Smooth muscle cell (in vitro differentiated cells): Measurements from ENCODE around the gene FCHO2. TPM values are rescaled to one million over a fixed set of nuclear protein-coding genes. Genes with fewer than 3 reads are reported as not detected.
A peak's percentile ranks its signal among the peaks of the same experiment; 100 is the strongest.

ENCODE experiments used
- DNase-seq: peaks from one replicate; lab custom pipeline; 2025; ENCODE audit not compliant: unreplicated experiment; lab: John Stamatoyannopoulos, UW
- H2AFZ ChIP-seq: fragments of 200-600 bp; sonication (generic); 2 replicates; pipeline ENCODE4 v1.6.0; 2016; ENCODE audit warnings: antibody characterized with exemption, low read depth, mild to moderate bottlenecking
- H3F3A ChIP-seq: fragments of 200-600 bp; sonication (generic); 2 replicates; pipeline ENCODE4 v1.6.0; 2017; ENCODE audit warnings: antibody characterized with exemption, low read depth
- H3K27ac ChIP-seq: fragments of 200-600 bp; sonication (generic); 2 replicates; pipeline ENCODE4 v1.5.1; 2016; ENCODE audit warnings: low read depth, mild to moderate bottlenecking
- H3K27me3 ChIP-seq: fragments of 200-600 bp; sonication (generic); 2 replicates; pipeline ENCODE4 v1.6.1; 2016; ENCODE audit warnings: low read depth, mild to moderate bottlenecking
- H3K36me3 ChIP-seq: fragments of 200-600 bp; sonication (generic); 2 replicates; pipeline ENCODE4 v1.5.1; 2016; ENCODE audit warnings: low read depth
- H3K4me1 ChIP-seq: fragments of 200-600 bp; sonication (generic); 2 replicates; pipeline ENCODE4 v1.5.1; 2016; ENCODE audit warnings: low read depth
- H3K4me2 ChIP-seq: fragments of 200-600 bp; sonication (generic); 2 replicates; pipeline ENCODE4 v1.6.0; 2016; ENCODE audit warnings: mild to moderate bottlenecking
- H3K4me3 ChIP-seq: fragments of 200-600 bp; sonication (generic); 2 replicates; pipeline ENCODE4 v1.5.1; 2016; ENCODE audit warnings: mild to moderate bottlenecking
- H3K79me2 ChIP-seq: fragments of 200-600 bp; sonication (generic); 2 replicates; pipeline ENCODE4 v1.6.0; 2016; ENCODE audit warnings: low read depth, mild to moderate bottlenecking
- H3K9ac ChIP-seq: fragments of 200-600 bp; sonication (generic); 2 replicates; pipeline ENCODE4 v1.6.0; 2016; ENCODE audit warnings: low read depth
- H3K9me3 ChIP-seq: fragments of 200-600 bp; sonication (generic); replicated peaks from 2 replicates; pipeline ENCODE4 v1.5.1; 2016; ENCODE audit warnings: low read depth
- H4K20me1 ChIP-seq: fragments of 200-600 bp; sonication (generic); 2 replicates; pipeline ENCODE4 v1.6.0; 2016; ENCODE audit warnings: low read depth
- WGBS: methylation state at CpG from one replicate; pipeline ENCODE4 v1.1.7; 2016; ENCODE audit warnings: low lambda C conversion rate; 5-methylcytosine and 5-hydroxymethylcytosine counted together
- polyA plus RNA-seq: library from polyadenylated mRNA; unstranded; fragments of >200 nt; fragmentation: Nextera tagmentation; extraction: Ambion mirVana; gene quantifications from 2 replicates; pipeline ENCODE4 v1.2.1, GENCODE V29; 2016
- total RNA-seq: library from RNA; depleted of rRNA; stranded (reverse); fragments of >200 nt; gene quantifications from 2 replicates; pipeline ENCODE4 v1.2.3, GENCODE V29; 2014
- TF ChIP-seq, protein P1 (sequence below): fragments of 200-600 bp; sonication (generic); IDR thresholded peaks from 2 replicates; pipeline ENCODE4 v1.5.1; 2017; ENCODE audit warnings: borderline replicate concordance, mild to moderate bottlenecking, antibody characterized with exemption; ENCODE audit not compliant: insufficient read depth, poor library complexity, severe bottlenecking

FCHO2 gene
- total and polyA plus RNA-seq, 2 experiments from 2014 or later = 4.9 to 27.8 TPM

GRCh38 chr5:73112359-73112758, 156.5 kb downstream of the FCHO2 start:
- TF ChIP-seq, protein P1, sequence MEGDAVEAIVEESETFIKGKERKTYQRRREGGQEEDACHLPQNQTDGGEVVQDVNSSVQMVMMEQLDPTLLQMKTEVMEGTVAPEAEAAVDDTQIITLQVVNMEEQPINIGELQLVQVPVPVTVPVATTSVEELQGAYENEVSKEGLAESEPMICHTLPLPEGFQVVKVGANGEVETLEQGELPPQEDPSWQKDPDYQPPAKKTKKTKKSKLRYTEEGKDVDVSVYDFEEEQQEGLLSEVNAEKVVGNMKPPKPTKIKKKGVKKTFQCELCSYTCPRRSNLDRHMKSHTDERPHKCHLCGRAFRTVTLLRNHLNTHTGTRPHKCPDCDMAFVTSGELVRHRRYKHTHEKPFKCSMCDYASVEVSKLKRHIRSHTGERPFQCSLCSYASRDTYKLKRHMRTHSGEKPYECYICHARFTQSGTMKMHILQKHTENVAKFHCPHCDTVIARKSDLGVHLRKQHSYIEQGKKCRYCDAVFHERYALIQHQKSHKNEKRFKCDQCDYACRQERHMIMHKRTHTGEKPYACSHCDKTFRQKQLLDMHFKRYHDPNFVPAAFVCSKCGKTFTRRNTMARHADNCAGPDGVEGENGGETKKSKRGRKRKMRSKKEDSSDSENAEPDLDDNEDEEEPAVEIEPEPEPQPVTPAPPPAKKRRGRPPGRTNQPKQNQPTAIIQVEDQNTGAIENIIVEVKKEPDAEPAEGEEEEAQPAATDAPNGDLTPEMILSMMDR = no peak
- Histone ChIP-seq H3K79me2 (no peaks in the 10 kb centered on the region), H3K27me3 (no peaks in the 10 kb centered on the region), H3K27ac (no peak overlapping the region), H3K4me1 (no peaks in the 10 kb centered on the region), H3K4me2 (no peak overlapping the region), H3F3A (peaks cover 7% of the 10 kb centered on the region), H4K20me1 (no peaks in the 10 kb centered on the region), H2AFZ (no peak overlapping the region), H3K9ac (no peak overlapping the region), H3K36me3 (no peaks in the 10 kb centered on the region), H3K4me3 (no peak overlapping the region), H3K9me3 (no peaks in the 10 kb centered on the region)
- WGBS = 94% methylated on average over 1 of the region's 1 CpG
- no peak for DNase-seq

DNA sequence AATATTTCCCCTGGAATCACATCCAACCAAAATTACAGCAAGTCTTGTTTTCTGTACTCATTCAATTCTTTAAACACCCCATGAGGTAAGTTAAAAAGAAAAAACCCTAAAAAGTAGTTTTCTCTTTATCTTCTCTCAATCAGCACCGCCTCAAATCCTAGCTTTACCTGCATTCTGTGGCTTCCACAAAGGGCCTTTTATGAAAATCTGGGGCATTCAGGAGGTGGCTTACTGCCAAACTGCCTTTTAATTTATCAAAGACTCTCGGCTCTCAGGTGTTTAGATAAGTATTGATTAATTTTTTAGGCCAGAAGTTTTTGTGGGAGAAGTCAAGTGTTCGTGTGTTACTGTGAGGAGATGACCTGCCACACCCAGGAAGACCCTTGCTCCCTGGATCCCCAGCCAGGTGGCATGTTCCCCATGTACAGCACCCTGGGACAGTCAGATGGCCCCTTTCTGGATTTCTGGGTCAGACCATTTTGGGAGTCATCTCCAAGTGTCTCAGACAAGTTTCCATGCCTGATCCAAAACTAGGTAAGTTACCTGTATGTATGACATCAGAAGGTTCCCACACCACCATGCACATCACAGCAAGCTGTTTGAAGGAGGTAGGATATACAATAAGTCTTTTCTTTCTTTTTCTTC, 158.3 kb downstream of the FCHO2 start:
- Histone ChIP-seq H3F3A (peaks cover 8% of the 10 kb centered on the region), H4K20me1 (no peaks in the 10 kb centered on the region), H3K4me1 (no peaks in the 10 kb centered on the region), H3K27me3 (no peaks in the 10 kb centered on the region), H3K27ac (no peak overlapping the region), H3K9ac (no peak overlapping the region), H3K9me3 (no peaks in the 10 kb centered on the region), H3K79me2 (no peaks in the 10 kb centered on the region), H3K4me2 (no peak overlapping the region), H2AFZ (no peak overlapping the region), H3K4me3 (no peak overlapping the region), H3K36me3 (no peaks in the 10 kb centered on the region)
- TF ChIP-seq, protein P1 = no peak
- 92% methylated on average over 3 of the region's 3 CpGs for WGBS
- DNase-seq = no peak

- no peak for DNase-seq
- Histone ChIP-seq H3K9me3 (no peaks in the 10 kb centered on the region), H3K4me2 (peak overlapping the region; percentile 19), H3K36me3 (no peaks in the 10 kb centered on the region), H3K27me3 (no peaks in the 10 kb centered on the region), H3K79me2 (no peaks in the 10 kb centered on the region), H2AFZ (no peak overlapping the region), H3K27ac (peak overlapping the region; percentile 24), H4K20me1 (no peaks in the 10 kb centered on the region), H3K4me3 (no peak overlapping the region), H3K9ac (no peak overlapping the region), H3K4me1 (no peaks in the 10 kb centered on the region), H3F3A (peaks cover 12% of the 10 kb centered on the region)
- 5% methylated on average over 4 of the region's 4 CpGs for WGBS
- TF ChIP-seq, protein P1 = no peak
These were observed 159.7 kb downstream of the FCHO2 start for GRCh38 chr5:73115399-73116051.
